ENCODE measurements around the gene PDGFC.
"Not testable (repeated sequence)": the region's sequence is repeated elsewhere in the genome, so short reads cannot be mapped to it uniquely, and the experiment has no call there.

The PDGFC gene

DNA sequence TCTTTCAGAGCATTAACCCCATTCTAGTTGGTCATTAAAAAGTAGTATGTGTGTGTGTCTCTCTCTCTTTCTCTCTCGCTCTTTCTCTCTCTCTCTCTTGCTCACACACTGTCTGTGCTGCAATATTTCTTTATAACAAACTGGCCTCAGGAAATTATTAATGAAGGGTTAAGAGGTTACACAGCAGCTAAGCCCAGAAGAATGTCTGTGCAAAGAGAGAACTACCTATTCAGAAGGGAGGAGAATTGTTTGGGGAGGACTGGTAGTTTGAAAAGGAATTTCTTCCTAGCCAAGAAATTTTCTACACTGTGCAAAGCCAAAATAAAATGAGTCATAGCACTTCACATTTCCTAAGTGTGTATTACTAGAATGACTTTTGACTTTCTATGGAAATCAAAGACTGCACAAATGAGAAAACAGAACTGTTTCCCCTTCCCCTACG is 22.2 kb downstream of the PDGFC start:
- no peak for DNase-seq

DNA sequence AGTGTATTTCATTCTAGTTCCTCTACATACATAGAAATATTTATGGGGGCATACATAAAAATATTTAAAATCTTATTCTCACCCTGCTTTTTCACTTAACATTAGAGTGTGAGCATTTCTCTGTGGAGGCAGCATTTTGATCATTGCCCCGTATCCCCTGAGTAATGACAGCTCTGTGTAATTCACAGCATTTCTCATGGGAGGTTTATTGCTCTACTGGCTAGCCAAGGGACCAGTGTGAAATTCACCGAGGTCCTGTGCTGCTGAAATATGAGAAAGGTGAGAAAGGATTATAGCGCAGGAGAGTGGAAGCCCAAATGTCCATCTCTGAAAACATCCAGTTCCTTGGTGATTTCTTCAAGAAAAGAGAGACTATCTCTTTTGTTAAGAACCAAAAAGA is 22.9 kb downstream of the PDGFC start:
- no peak for DNase-seq

GRCh38 chr4:156948133-156948532 is 23.5 kb downstream of the PDGFC start:
- DNase-seq: no peak

DNA sequence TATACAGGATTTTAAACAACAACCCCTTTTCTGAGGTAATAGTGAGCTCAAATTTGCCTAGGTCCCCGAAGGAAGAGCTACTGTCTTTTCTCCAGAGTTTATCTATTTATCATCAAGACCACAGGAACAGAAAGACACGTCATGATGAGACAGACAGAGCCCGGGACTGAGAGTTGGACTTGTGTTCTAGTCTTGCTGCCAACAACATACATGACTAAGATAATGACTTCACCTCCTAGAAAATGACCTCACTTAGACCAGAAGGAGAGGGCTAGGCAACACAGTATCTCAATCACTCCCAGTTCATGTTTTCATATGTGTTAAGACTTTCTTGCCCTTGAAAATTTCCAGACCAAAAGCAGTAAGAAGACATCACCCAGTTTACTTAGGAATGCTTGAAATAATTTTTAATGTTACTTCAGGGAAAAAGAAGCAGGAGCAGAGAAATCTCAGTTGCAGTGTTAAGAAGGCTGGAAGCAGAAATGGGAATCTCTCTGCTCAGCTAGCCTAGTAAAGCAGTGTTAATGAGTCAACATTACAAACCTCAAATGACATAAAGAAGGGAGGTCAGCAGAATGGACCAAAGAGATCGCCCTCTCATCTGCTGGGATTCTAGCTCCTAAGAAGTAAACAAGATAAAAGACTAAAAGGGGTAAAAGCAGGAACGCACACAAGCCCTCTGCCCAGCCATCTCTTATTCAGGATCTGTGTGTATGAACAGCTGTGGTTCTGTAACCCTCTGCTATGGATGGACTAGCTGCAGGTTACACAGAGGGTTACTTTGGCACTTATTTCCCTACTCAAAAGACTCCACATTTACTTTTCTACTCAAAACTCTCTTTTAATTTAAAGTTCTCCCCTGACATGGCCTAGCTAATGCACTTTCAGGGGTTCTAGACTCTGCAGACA is 24.8 kb downstream of the PDGFC start:
- no peak for DNase-seq

GRCh38 chr4:156945532-156945931 is 26.1 kb downstream of the PDGFC start:
- DNase-seq: no peak

DNA sequence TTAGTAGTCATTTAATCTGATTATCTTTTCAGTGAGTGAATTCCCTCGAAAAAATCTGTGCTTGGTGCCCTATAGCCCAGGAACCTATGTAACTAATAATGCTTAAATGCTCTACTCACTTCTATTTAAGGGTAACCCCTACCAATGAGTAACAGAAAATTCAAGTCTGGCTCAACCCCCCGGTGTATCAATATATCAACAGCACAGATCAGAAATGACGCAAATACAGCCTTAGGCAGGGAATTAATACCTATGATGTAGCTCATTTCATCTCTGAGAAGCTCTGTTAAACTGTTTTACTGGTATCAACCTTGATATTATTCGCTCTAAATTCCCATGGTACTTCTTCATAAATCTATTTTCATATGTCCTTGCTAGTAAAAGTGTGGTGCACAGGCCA is 28.6 kb downstream of the PDGFC start:
- no peak for DNase-seq

DNA sequence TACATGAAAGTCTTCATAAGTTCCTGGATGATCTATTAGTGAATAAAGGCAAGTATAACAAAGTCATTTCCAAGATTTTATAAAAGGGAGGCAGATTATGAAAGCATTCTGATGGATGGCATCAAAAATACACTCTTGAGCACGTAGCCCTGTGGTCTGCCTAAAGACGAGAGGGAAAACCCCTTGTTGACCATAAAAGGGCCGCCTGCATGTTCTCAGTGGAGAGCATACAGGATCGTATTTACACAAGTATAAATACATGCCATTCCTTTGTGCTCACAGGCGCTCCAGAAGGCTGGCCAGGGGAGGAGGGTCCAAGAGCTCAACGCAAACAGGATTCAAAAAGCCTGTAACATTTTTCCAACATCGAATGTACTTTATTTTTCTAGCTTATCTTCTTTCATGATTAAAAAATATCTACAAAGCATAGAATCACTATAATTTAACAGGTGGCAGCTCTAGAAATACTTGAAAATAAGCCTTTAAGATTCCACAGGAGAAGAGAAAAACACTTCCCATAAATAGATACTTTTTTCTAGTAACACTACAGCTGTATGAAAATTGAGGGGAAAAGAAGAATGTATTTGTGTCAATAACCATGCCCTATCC is 29.6 kb downstream of the PDGFC start:
- peak; percentile 46 for DNase-seq

DNA sequence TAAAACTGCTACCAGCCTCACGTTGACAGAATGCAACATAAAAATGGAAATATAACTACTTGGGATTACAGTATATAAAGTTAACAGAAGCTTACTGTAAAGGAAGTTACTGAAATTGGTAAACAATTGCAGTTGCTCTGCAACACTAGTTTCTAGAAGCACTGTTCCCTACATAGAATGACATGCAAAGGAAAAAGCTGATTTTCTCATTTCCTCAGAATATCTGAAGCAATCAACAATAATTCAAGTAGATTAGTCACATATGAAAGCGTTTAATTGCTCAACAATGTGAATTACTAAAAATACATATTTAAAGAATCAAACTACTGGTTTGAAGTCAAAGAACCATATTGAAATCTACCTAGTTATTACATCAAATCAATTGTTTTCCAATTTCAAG is 31.8 kb downstream of the PDGFC start:
- DNase-seq: no peak

- DNase-seq: no peak
Measured at GRCh38 chr4:156939139-156939538, 32.5 kb downstream of the PDGFC start.

DNA sequence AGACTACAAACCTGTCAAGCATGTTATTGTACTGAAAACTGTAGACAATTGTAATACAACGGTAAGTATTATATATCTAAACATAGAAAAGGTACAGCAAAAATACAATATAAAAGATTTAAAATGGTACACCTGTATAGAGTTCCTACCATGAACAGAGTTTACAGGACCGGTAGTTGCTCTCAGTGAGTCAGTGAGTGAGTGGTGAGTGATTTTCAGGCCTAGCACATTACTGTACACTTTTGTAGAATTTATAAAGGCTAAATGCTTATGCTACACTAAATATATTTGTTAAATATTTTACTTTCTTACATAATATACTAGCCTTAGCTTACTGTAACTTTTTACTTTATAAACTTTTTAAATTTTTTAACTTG is 37.4 kb downstream of the PDGFC start:
- no peak for DNase-seq

DNA sequence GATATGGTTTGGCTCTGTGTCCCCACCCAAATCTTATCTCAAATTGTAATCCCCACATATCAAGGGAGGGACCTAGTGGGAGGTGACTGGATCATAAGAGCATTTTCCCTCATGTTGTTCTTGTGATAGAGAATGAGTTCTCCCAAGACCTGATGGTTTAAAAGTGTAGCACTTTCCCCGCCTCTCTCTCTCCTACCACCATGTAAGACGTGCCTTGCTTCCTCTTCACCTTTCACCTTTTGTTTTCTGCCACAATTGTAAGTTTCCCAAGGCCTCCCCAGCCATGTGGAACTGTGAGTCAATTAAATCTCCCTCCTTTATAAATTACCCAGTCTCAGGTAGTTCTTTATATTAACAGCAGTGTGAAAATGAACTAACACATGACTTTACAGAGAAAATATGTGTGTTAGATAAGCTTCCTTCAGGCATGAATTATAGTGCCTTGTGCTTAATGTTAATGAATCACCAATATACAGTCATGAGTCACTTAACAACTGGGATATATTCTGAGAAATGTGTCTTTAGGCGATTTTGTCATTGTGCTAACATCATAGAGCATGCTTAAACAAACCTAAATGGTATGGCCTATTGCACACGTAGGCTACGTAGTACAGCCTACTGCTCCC is 37.9 kb downstream of the PDGFC start:
- DNase-seq: no peak

- not testable (repeated sequence) for DNase-seq
Measured at GRCh38 chr4:156932360-156932759, 39.2 kb downstream of the PDGFC start.

DNA sequence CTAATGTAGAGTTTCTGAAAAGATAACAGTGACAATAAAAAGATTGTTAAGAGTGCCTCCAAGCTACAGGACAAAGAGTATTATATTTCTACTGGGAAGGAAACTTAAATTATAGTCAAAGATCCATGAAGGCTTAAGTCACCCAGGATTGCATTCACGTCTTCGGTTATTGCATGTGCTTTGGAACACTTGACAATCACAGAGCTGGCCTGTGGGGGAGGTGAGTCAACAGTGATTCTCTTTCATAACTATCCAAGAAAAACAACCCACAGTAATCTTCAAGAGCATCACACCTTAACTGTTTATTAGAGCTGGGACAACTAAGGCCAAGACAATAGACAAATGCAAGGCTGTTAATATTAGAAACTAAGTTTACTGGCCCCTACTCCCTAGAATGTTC is 40.3 kb downstream of the PDGFC start:
- DNase-seq: no peak

- no peak for DNase-seq
Measured at GRCh38 chr4:156929386-156930105, 42.1 kb downstream of the PDGFC start.

DNA sequence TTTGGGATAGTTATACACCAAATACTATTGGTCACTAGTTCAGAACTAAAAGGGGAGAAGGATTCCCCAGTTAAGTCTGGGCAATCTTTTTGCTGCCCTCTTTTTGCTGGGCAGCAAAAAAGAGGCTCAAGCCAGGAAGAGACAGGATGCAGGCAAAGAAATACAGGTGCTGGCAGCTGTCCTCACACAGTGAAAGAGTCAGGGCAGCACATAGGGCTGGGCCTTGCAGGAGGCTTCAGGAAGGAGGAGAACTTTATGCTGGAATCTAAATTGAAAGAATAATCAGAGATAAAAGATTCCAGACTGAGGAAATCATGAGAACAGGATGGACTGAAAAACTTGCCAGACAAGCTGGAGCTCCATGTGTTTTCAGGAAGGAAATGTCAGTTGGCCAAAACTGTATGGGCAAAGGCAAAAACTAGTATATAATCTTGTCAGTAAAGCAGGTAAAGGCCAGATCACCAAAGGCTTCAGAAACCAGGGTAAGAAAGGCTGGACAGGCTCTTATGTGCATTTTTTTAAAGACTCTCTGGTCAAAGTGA is 46.8 kb downstream of the PDGFC start:
- DNase-seq: no peak

DNA sequence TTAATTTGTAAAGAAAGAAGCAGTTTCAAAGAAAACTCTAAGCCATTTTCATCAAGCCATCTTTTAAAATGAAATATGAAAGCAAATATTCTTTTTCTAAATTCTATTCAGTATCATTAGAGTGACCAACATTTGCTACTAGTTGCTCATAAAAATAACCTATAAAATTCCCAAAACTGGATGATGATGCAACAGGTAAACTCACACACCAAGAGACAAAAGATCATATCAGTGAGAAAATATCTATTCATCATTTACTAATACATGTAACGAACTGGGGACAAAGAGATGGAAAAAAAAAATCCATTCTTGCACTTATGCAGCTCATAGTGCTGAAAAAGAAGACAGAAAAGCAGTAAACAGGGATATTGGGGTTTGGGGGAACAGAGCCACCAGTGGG is 48.1 kb downstream of the PDGFC start:
- no peak for DNase-seq

DNA sequence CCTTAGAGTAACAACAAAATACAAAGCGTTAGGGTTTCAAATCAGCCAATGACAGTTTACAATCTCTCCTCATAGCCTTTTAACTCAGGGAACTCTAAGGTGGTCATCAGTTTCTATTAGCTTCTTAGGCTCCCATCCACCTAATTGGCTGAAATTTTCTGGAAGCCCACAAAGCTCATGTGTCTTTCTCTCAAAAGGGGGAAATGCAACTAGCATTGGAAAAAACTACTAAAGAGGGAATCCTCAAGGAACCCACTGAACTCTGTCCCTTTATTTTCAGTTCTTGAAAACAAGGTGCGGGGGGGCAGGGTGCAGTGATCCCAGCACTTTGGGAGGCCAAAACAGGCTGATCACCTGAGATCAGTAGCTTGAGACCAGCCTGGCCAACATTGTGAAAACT is 56.4 kb downstream of the PDGFC start:
- no peak for DNase-seq

DNA sequence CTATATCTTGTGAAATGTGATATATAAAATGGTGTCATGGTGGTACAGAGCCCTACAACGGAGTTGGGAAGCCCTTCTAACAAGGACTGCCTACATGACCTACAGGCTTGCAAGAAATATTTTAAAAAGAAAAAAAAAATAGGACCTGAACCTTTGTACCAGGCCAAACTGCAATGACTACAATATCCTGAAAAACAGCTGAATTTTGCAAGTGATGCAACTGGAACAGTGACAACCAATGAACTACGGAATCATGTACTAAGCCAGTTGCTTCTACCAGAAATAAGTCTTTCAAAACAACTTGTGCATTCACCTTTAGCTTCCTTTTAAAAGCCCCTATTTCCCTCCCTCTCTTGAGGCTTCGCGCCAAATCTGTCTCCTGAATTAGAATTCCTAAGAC is 58.4 kb downstream of the PDGFC start:
- no peak for DNase-seq

GRCh38 chr4:156909010-156909409 is 62.6 kb downstream of the PDGFC start:
- DNase-seq: no peak

GRCh38 chr4:156906325-156906724 is 65.3 kb downstream of the PDGFC start:
- DNase-seq: no peak

DNA sequence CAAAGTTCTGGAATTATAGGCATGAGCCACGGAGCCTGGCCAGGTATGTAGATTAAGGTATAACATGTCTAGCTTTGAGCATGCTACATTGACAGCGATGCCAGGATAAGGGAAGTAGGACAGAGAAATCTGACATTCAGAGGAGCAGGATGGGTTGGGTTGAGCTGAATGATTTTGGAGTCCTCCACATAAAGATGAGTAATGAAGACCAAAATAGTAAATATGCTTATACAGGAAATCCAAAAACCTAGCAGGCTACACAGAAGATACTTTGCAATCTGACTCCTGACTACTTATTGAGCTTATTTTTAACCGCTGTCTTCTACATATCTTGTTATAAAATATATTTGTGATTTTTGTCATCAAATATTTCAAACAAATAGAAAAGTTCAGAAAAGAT is 69.7 kb downstream of the PDGFC start:
- no peak for DNase-seq

DNA sequence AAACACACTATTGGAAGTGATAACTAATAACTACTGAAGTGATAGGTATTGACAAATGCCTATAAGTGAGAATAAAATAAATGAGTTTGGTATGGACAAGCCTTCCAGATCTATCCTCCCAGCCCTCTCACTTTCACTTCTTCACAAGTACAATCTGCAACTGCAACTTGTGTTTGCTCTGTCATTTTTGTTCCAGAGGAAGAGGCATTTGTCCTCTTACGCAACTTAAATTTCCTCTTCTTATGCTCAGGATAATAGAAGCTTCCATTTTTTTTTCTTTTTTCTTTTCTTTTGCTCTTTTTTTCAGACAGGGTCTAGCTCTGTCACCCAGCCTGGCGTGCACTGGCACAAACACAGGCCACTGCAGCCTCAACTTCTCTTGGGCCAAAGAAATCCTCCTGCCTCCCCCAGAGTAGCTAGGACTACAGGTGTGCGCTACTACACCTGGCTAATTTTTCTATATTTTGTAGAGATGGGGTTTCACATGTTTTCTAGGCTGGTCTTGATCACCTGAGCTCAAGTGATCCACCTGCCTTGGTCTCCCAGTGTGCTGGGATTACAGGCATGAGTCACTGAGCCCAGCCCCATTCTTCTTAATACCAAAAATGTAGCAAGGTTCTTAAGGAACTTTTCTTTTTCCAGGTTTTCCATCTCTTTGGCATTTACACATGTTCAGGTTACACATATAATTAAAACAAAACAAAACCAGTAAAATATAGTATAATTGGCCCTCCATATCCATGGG is 73.1 kb downstream of the PDGFC start:
- DNase-seq: no peak
